SK-MEL-5 (cell line): ENCODE results near the gene MGMT. TPM values are rescaled to one million over a fixed set of nuclear protein-coding genes. Genes with fewer than 3 reads are reported as not detected.

ENCODE experiments used
- DNase-seq: peaks from one replicate; pipeline ENCODE4 v3.0.0-alpha.2; 2016; ENCODE audit warnings: low read depth, low spot score
- in situ Hi-C: cut with HindIII; loops from 2 replicates; pipeline ENCODE4 v1.10.0; 2016; ENCODE audit warnings: low sequenced_read_pairs, high pct_unique_total_duplicates, low pct_unique_long_range_greater_than_20kb
- total RNA-seq: library from RNA; depleted of rRNA; stranded (reverse); fragments of >200 nt; shearing (Covaris generic); gene quantifications from 2 replicates; pipeline ENCODE4 v1.2.3, GENCODE V29; 2014

The MGMT gene
- total RNA-seq, 1 experiment from 2014 or later: 10.3 TPM

DNA sequence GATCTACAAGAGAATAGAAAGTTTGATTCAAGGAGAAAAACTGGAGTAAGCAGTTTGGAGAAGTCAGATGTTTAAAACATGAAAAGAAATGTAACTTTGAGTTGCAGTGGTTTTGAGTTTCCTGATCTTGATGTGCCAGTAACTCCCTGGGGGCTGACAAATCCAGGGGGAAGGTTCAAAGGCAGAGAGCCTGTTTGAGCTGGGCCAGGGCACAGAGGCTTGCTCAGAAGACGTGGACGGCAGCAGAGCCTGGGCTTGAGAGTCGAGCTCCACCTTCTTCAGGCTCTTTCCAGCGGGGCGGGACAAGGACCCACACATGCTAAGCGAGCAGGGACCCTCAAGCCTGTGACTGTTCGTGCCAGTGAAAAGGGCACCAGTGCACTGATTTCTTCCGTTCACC lies 176.2 kb downstream of the MGMT start:
- in situ Hi-C loops: no loop called here
- DNase-seq: no peak

DNA sequence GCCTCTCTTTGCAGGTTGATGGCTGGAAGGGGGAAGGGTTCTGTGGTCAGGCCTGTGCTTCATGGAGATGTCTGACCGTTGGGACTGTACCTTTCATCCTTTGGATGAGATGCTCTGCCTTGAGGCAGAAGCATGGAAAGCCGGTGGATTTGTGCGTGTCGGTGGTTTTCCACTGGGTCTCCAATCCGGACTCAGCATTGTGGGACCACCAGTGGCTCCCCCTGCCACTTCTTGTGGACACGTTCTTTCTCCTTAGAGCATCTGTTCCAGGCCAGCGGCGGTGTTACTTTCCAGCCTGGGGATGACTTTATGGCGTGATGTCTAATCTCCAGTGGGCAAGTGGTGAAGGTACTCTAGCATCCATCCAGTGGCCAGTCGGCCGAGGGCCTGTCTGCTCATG lies 178.4 kb downstream of the MGMT start:
- DNase-seq: no peak
- in situ Hi-C loops: no loop called here

DNA sequence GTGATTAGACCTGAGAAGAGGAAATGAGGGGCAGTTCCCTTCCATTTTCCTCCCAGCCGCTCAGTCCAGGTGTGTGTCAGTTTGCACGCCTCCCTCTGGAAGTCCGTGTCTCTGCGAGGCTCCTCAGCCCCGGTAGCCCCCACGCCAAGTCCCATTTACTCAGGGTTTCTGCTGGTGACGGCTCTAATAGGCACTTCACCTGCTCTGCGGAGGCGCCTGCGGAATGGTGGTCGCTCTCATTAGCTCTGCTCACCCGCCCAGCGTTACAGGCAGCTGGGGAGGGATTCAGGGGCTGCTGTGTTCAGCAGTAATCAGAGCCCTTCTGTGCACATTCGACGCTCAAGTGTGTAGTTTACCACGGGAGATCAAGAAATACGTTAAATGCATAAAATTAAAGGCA lies 179.9 kb downstream of the MGMT start:
- no peak for DNase-seq
- in situ Hi-C loops: no loop called here

DNA sequence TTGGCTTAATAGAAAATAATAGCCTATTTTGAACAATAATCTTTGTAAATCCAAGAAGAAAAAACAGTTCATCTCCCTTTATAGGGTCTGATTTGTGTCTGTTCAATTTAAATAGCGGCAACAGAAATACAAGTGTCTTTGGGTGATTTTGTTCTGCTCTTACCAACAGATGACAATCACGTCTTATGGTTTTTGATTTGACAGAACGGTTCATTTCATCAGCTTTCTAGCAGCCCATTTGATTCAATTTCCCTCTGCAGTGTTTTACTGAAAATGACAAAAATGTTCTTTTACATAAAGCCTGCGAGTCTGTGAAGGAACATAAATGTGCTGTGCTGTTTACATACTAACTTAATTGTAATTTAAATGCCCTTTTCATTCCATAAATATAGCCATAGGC lies 180.5 kb downstream of the MGMT start:
- DNase-seq: no peak
- in situ Hi-C loops: no loop called here

DNA sequence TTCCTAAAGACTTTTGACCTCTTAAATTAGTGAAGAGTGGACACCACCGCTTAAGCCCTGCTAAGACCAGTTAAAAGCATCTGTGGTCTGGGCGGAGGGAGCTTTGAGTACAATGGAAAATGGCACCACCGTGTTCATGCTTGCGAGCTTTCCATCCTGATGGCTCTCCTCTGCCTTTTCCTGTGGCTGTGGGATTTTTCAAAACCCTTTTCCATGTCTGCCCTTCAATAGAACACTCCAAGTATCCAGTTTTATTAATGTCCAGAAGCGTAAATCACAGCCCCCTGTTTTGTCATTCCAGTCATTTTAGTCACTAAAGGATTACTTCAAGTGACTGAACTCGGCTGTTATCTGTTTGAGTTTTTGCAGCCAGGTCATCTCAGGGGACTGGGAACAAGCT lies 181.8 kb downstream of the MGMT start:
- in situ Hi-C loops: no loop called here
- no peak for DNase-seq

DNA sequence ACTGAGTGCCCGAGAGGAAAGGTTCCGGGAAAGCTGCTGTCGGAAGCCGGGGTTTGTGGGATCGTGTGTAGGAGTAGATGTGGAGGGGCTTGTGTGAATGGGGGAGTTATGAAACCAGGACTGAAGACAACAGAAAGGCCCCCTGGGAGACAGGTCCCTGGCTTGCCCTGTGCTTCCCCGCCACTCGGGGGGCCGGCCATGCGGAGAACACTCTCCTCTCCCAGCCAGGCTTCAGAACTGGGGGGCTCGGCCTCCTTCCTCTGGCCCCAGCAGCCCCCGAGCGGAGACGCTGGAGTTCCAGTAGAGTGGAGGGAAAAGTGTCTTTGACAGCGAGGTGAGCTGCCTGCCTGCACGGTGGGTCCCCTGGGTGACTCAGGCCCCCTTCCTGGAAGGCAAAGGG lies 185.0 kb downstream of the MGMT start:
- in situ Hi-C loops: no loop called here
- DNase-seq: no peak

DNA sequence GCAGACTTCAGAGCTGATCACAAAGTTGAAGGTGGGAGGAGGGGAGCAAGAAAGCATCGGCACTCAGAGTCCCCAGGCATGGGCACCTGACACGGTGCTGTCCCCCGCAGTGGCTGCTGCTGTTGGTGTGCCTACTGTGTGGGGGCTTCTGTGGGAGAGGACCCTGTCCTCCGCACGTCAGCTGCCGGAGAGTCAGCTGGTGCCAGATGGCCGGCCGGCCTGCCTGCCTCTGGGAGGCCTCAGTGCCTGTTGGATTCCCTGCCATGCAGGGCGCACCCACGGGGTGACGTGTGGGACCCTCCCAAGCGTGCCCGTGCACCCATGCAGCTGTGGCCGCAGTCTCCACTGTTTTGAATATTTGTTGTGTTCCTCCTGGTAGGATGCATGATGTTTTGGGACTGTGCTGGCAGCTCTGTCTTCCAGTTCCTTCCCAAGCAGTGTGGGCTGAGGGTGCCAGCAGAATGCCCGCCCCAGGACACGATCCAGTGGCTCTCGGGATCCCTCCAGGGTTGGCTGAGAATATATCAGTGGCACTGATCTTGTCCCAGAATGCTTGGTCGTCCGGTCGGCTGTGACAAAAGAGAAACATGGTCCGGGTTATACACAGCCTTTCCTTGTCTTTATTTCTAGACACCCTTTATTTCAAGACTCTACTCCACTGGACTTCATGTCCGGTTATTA lies 185.6 kb downstream of the MGMT start:
- no peak for DNase-seq
- in situ Hi-C loops: no loop called here

DNA sequence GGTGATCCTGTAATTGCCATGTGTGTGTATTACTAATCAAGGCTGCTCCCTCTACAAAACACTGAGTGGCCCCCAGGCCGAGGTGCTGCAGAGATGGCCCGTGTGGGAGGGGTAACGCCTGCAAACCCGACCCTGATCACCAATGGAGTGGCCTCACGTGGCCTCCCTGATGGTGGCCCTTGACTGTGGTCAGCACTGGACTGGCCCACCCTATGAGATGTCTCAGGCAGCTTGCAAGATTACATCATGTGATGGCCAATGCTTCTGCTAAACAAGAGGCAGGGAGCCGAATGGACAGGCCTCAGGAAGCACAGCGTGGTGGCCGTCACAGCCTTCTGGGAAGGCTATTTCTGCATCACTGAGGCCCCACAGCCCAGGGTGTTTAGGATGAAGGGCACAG lies 186.4 kb downstream of the MGMT start:
- in situ Hi-C loops: no loop called here
- DNase-seq: no peak

DNA sequence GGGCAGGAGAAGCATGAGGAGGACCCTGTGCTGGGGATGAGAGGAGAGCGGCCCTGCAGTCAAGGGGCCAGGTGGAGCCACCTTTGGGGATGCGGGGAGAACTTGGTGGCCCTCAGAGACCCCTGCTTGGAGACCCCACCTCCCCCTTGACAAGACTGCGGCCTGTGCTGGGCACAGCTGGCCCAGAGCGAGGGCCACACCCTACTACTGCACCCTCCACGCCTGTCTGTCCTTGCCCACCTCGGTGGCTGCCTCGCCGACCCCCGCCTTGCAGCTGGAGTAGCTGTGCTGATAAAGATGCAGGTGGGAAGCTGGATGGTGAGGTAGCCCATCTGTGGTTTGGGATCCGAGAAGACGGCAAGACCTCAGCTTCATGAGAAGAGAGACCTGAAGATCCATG lies 186.8 kb downstream of the MGMT start:
- in situ Hi-C loops: no loop called here
- no peak for DNase-seq

DNA sequence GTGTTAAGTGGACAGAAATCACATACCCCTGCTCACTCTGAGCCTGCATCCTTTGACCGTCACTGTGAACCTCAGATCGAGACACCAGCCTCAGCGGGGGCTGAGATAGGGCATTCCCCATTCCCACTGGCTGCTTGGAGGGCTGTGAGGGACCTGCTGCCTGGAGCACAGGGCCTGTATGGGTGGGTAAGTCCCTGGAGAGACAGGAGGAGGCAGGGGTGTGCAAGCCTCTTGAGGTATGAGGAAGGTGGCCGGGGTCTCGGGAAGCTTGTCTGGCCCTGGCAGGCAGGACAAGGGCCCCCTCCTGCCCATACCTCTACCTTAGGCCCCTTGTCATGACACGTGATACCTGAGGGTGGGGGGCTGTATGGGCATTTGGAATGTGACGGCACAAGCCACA lies 187.4 kb downstream of the MGMT start:
- in situ Hi-C loops: no loop called here
- no peak for DNase-seq

DNA sequence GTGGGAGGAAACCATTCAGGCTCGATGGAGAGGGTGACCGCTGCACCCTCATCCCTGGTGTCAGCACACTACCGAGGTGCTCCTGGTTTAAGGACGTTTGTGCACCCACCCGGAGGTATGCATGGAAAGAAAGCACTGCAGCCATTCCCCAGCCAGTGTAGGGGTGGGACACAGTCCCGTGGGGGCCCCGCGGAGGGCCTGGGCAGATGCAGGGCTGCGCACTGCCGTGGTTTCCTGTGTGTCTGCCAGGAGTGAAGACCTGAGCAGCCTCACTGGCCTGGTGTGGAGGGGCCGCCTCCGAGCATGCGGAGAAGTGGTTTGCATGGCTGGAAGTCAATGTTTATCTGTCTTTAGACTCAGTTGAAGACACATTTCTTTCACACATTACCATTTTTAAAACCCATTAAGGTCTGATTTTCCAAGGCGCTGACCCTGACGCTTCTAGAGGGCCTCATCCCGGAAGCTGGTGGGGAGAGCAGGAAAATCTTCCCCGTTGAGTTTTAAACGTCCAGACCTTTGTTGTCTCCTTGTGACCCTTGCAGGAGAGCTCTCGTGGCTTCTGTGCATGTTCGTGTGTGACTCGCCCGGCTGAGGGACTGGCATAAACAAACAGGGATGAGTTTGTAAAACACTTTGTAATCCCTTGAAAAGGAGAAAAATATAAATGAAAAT lies 188.1 kb downstream of the MGMT start:
- in situ Hi-C loops: no loop called here
- no peak for DNase-seq

DNA sequence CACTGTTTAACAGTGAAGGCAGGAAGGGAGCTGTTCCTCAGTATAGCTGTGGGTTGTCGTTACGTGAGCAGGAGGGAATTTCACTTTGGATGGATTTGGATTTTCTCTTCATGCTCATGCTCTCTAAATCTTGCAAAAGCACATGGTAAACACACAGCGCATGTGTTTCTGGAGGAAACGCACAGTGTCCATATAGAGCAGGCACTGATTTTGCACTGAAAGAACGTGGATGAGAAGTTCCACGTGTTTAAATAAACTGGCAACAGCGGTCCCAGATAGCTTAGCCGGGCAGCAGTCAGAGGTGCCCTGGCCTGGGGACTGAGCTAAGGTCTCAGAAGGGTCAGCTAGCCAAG lies 188.6 kb downstream of the MGMT start:
- in situ Hi-C loops: no loop called here
- no peak for DNase-seq

DNA sequence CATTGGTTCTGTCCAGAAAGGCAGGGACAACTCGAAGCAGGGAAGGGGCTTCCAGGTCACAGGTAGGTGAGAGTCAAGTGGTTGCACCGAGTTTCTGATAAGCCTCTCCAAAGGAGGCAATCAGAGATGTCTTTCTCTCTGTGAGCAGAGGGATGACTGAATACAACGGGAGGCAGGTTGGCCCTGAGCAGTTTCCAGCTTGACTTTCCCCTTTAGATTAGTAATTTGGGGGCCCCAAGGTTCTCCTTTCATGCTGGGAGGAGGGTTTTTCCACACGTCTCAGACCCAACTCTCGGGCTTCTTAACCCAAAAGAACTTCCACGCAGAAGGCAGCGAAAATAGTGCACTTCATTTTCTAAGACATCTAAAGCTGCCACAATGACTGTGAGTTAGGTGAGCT lies 189.6 kb downstream of the MGMT start:
- no peak for DNase-seq
- in situ Hi-C loops: no loop called here

DNA sequence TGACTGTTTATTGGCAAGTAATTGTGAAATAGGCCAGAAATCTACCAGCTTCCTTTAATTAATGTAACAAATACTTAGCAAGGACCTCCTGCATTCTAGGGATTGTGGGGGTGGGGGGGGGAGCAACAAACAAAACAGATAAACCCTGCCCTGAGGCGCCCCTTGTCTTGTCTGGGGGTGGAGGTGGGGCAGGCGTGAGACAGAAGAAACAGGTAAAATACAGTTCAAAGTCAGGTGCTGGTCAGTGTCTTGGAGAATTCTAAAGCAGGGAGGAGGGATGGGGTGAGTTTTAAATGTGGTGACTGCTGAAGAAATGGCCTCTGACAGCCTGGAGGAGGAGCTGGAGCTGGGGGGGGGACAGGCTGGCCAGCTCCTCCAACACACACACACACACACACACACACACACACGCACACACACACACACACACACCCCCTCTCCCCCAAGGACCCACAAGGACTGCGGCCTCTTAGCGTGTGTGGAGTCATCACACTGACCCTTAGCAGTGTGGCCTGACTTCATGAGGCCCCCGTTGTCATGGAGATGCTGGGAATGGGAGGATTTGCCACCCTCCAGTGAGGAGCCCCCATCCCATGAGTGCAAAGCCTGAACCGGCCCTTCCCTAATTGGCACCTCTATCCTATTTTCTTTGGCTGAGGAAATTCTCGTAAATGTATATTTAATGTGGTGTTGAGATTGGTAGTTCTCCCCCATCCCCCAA lies 190.4 kb downstream of the MGMT start:
- in situ Hi-C loops: no loop called here

DNA sequence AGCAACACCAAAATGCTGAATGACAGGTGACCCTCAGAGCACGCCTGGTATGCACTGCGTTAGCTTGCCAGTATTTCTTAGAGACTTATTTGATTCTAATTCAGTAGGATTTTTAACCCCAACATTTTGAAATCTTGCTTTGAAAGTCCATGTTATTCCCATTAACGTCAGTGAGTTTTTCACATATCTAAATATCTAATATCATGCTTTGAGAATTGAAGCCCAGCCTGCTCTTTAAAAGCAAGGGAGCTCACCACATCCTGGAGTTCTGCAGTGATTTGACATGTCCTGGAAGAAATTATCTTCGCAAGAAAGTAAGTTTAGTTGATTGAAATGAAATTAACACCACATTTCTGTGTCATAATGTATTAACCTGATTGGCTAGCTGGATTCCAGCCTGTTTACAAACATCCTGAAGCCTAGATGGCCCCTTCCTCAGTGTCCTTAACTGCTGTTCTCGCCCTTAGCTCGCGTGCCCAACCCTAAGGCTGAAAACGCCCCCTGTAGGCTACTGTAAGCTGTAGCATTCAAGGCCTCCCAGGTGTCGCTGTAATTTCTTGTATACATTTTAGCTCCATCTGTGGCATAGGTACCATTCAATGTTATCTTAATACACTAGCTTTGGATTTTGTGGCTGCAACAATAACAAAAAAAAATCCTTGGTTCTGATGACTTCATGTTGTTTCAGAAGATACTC lies 191.5 kb downstream of the MGMT start:
- in situ Hi-C loops: no loop called here
- peak; percentile 38 for DNase-seq

More for the DNA sequence above, 190.4 kb downstream of the MGMT start:
- no peak for DNase-seq

DNA sequence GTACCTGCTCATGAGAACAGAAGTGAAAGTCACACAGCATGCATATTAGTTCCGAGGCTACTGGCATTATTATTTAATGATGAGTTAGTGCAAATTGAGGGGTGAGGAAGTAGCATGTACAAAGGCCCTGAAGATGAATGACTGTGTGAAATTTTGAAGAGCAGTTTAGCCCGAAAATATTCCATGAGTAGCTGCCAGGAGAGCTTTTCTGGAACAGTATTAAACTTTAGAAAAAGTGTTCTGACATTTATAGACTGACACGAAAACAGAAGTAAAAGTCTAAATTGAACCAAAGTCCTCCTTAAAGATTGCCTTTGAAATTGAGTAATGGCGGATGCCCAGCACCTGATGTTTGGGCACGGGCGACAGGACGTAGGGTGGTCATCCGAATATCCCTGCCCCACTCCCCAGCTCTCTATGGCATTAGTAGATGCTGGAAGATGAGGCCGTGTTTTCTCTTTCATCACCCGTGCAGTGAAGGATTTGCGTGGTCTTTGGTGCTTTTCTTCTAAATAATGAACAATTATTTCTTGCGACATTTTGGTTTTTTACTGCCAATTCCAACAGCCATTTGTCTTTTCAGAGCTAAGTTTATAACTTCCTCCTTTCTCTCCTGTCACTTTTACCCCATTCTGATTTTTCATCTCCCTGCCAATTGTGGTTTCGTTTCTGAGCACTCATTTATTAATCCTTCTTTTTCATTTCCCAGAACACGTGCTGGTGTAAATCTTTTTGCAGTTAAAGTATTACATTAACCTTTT lies 192.6 kb downstream of the MGMT start:
- in situ Hi-C loops: no loop called here
- DNase-seq: no peak

DNA sequence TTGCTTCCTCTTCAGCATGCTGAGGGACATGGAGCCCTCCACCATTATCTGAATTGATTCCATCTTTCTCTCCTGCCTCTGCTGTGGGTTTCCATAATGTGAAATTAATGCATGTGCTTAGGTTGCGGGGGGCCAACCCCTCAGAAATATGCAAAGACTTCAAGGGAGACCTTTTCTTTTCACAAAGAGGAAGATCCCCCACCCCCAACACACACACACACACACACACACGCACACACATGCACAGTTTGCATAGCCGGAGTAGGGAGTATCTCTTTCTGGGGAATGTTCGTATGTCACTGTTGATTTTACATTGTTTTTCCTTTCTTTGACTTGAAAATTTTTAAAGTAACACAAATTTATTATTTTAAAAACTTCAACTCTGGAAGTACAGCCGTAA lies 193.5 kb downstream of the MGMT start:
- in situ Hi-C loops: no loop called here
- no peak for DNase-seq

DNA sequence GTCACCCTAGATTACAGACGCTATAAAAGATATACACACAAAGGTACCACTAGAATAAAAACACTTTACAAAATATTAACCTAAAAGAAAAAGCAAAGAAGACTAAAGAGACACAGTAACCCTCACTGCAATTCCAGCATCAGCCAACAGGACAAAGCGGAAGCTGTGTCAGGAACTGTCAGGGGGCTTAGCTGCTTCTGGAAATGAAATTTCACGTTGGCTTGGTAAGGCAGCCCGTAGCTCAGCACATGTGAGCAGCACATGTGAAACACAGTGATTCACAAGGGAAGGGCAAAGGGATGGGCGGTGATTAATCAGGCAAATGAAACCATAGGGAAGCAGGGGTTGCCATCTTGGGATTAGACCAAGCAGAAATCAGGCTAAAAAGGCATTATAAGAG lies 195.4 kb downstream of the MGMT start:
- in situ Hi-C loops: no loop called here
- peak; percentile 1 for DNase-seq
